ENCODE data around the gene FMNL3.
A peak's percentile ranks its signal among the peaks of the same experiment; 100 is the strongest.

The FMNL3 gene

DNA sequence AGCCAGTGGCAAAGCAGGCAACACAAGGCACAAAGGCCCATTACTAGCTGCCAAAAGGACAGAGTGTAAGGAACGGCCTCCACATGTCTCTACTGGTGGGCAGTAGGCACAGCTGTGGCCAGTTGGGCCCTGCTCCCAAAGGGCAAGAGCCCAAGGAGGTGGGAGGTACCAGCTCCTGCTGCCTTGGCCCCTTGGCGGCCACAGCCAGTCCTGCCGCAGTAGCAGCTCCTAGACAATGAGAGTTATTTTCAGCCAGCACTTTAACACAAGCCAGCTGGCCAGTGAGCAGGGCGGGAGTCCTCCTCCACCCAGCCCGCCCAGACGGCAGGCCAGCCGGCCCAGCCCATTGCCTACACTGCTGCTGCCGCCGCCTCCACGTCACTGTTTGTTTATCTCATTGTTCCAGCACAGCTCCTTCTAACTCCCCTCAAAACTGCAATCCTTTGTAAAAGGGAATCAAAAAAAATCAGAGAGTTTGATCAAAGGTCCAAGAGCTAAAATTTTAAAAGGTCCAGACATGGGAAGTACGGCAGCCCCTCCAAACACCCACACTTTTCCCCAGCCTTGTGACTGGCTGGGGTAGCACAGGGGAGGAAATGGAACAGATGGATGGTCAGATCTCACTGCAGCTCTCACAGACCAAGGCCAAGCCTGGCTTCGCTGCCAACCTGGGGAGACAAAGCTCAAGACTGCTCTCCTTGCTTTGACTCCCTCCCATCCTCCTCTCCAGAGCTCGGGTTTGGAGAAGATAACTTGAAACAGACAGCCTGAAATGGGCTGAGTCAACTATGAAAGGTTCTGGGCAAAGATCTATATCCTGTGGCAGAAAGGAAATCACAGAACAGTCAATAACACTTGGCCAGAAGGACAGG, 33.5 kb downstream of the FMNL3 start:
- H3K36me3 ChIP-seq (replicated peaks; ENCODE audit: insufficient read depth, low read length) = no peaks in the 10 kb centered on the region
- no peaks in the 10 kb centered on the region for H3F3A ChIP-seq (ENCODE audit: insufficient read depth, low read length)
- no peaks in the 10 kb centered on the region for H3K79me2 ChIP-seq (ENCODE audit: low read length)
- H3K9ac ChIP-seq (ENCODE audit: low read length) = no peak overlapping the region
- no peak overlapping the region for H3K27ac ChIP-seq (ENCODE audit: low read length)
- no peak for TF ChIP-seq EZH2 (optimal IDR thresholded peaks at IDR 0.05; ENCODE audit: low read depth, low read length)
- TF ChIP-seq, protein P1, sequence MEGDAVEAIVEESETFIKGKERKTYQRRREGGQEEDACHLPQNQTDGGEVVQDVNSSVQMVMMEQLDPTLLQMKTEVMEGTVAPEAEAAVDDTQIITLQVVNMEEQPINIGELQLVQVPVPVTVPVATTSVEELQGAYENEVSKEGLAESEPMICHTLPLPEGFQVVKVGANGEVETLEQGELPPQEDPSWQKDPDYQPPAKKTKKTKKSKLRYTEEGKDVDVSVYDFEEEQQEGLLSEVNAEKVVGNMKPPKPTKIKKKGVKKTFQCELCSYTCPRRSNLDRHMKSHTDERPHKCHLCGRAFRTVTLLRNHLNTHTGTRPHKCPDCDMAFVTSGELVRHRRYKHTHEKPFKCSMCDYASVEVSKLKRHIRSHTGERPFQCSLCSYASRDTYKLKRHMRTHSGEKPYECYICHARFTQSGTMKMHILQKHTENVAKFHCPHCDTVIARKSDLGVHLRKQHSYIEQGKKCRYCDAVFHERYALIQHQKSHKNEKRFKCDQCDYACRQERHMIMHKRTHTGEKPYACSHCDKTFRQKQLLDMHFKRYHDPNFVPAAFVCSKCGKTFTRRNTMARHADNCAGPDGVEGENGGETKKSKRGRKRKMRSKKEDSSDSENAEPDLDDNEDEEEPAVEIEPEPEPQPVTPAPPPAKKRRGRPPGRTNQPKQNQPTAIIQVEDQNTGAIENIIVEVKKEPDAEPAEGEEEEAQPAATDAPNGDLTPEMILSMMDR (IDR thresholded peaks at IDR 0.05; ENCODE audit: low read length) = no peak
- TF ChIP-seq EZH2phosphoT487 (IDR thresholded peaks at IDR 0.05; ENCODE audit: low read length) = no peak
- no peaks in the 10 kb centered on the region for H3K27me3 ChIP-seq (replicated peaks; ENCODE audit: insufficient read depth, low read length)
- no peak overlapping the region for H3K4me2 ChIP-seq (ENCODE audit: low read depth, low read length)
- peaks cover 16% of the 10 kb centered on the region for H3K4me1 ChIP-seq (ENCODE audit: low read length)
- no peaks in the 10 kb centered on the region for H3K9me3 ChIP-seq (replicated peaks; ENCODE audit: insufficient read depth, low read length)
- no peak for DNase-seq
- no peak overlapping the region for H3K4me3 ChIP-seq (ENCODE audit: low read length)
- H2AFZ ChIP-seq (ENCODE audit: low read length) = no peak overlapping the region
- no peaks in the 10 kb centered on the region for H3K9me2 ChIP-seq (replicated peaks; ENCODE audit: insufficient read depth, low read length)
- no peaks in the 10 kb centered on the region for H4K20me1 ChIP-seq (ENCODE audit: insufficient read depth, low read length)

GRCh38 chr12:49672301-49673217, 34.6 kb downstream of the FMNL3 start:
- Histone ChIP-seq H4K20me1 (ENCODE audit: insufficient read depth, low read length) (no peaks in the 10 kb centered on the region), H3K79me2 (ENCODE audit: low read length) (no peaks in the 10 kb centered on the region), H3K36me3 (replicated peaks; ENCODE audit: insufficient read depth, low read length) (no peaks in the 10 kb centered on the region), H3K4me2 (ENCODE audit: low read depth, low read length) (no peak overlapping the region), H3K4me1 (ENCODE audit: low read length) (peaks cover 16% of the 10 kb centered on the region), H3K27ac (ENCODE audit: low read length) (no peak overlapping the region), H3K27me3 (replicated peaks; ENCODE audit: insufficient read depth, low read length) (no peaks in the 10 kb centered on the region), H3F3A (ENCODE audit: insufficient read depth, low read length) (no peaks in the 10 kb centered on the region), H3K9me3 (replicated peaks; ENCODE audit: insufficient read depth, low read length) (no peaks in the 10 kb centered on the region), H3K9ac (ENCODE audit: low read length) (no peak overlapping the region), H2AFZ (ENCODE audit: low read length) (no peak overlapping the region), H3K4me3 (ENCODE audit: low read length) (no peak overlapping the region), H3K9me2 (replicated peaks; ENCODE audit: insufficient read depth, low read length) (no peaks in the 10 kb centered on the region)
- TF ChIP-seq EZH2 (optimal IDR thresholded peaks at IDR 0.05; ENCODE audit: low read depth, low read length) (no peak), EZH2phosphoT487 (IDR thresholded peaks at IDR 0.05; ENCODE audit: low read length) (no peak)
- TF ChIP-seq, protein P1 (IDR thresholded peaks at IDR 0.05; ENCODE audit: low read length) = no peak
- DNase-seq = no peak

GRCh38 chr12:49671031-49671765, 36.0 kb downstream of the FMNL3 start:
- DNase-seq = peak; percentile 21
- Histone ChIP-seq H3K27ac (ENCODE audit: low read length) (no peak overlapping the region; the same call in 1 of the 2 replicates), H3K27me3 (replicated peaks; ENCODE audit: insufficient read depth, low read length) (no peaks in the 10 kb centered on the region), H3K9ac (ENCODE audit: low read length) (no peak overlapping the region), H3K9me2 (replicated peaks; ENCODE audit: insufficient read depth, low read length) (no peaks in the 10 kb centered on the region), H3K36me3 (replicated peaks; ENCODE audit: insufficient read depth, low read length) (no peaks in the 10 kb centered on the region), H2AFZ (ENCODE audit: low read length) (no peak overlapping the region), H3F3A (ENCODE audit: insufficient read depth, low read length) (no peaks in the 10 kb centered on the region), H4K20me1 (ENCODE audit: insufficient read depth, low read length) (no peaks in the 10 kb centered on the region), H3K4me3 (ENCODE audit: low read length) (no peak overlapping the region), H3K4me2 (ENCODE audit: low read depth, low read length) (peak overlapping the region; percentile 30), H3K79me2 (ENCODE audit: low read length) (no peaks in the 10 kb centered on the region), H3K9me3 (replicated peaks; ENCODE audit: insufficient read depth, low read length) (no peaks in the 10 kb centered on the region), H3K4me1 (ENCODE audit: low read length) (peaks cover 16% of the 10 kb centered on the region)
- TF ChIP-seq, protein P1 (IDR thresholded peaks at IDR 0.05; ENCODE audit: low read length) = no peak
- no peak for TF ChIP-seq EZH2phosphoT487 (IDR thresholded peaks at IDR 0.05; ENCODE audit: low read length)
- no peak for TF ChIP-seq EZH2 (optimal IDR thresholded peaks at IDR 0.05; ENCODE audit: low read depth, low read length)

Measured in MM.1S (cell line).